IMR-90 (cell line): ENCODE measurements around the gene POU4F1. TPM values are rescaled to one million over a fixed set of nuclear protein-coding genes. Genes with fewer than 3 reads are reported as not detected.

ENCODE experiments used
- ATAC-seq: fragments of 200-7000 bp; cut with Tn5 transposase; 2 replicates; pipeline ENCODE4 v1.9.1; 2020; ENCODE audit warnings: low read depth, mild to moderate bottlenecking, moderate library complexity
- BruUV-seq: library from RNA; stranded (reverse); fragments of 400-500 nt; replicated peaks from 2 replicates; lab custom pipeline; 2021; lab: Mats Ljungman, UMichigan
- CTCF ChIA-PET: fragments of 300-600 bp; formaldehyde crosslinking; extraction: SDS; loops from one replicate; lab custom pipeline; 2021; ENCODE audit warnings: antibody characterized with exemption; lab: Yijun Ruan, JAX
- POLR2A ChIA-PET: fragments of 300-600 bp; sonication (Branson Sonifier 250); formaldehyde crosslinking; loops from one replicate; lab custom pipeline; 2022; ENCODE audit warnings: antibody characterized with exemption; ENCODE audit not compliant: unreplicated experiment; lab: Charles Lee
- DNase-seq: peaks from one replicate; pipeline ENCODE4 v3.0.0; 2013
- H2AFZ ChIP-seq: replicated peaks from 2 replicates; pipeline ENCODE3; 2013; ENCODE audit warnings: low read length, mild to moderate bottlenecking; ENCODE audit not compliant: poor library complexity
- H2AK5ac ChIP-seq: 2 replicates; pipeline ENCODE4 v1.6.1; 2013; ENCODE audit warnings: low read depth, low read length, inconsistent platforms
- H2AK9ac ChIP-seq: replicated peaks from 2 replicates; pipeline ENCODE3; 2013; ENCODE audit warnings: mild to moderate bottlenecking, low read depth, low read length, moderate library complexity; ENCODE audit not compliant: poor library complexity
- H2BK120ac ChIP-seq: 2 replicates; pipeline ENCODE4 v1.6.1; 2013; ENCODE audit warnings: low read depth, low read length, inconsistent platforms
- H2BK15ac ChIP-seq: 3 replicates; pipeline ENCODE4 v1.6.1; 2013; ENCODE audit warnings: low read depth, low read length, inconsistent platforms
- H2BK20ac ChIP-seq: 2 replicates; pipeline ENCODE4 v1.6.1; 2013; ENCODE audit warnings: low read depth, mild to moderate bottlenecking, inconsistent platforms, low read length, moderate library complexity
- H2BK5ac ChIP-seq: 2 replicates; pipeline ENCODE4 v1.6.1; 2013; ENCODE audit warnings: mild to moderate bottlenecking, low read depth, low read length, inconsistent platforms; ENCODE audit not compliant: poor library complexity, severe bottlenecking
- H3K14ac ChIP-seq: replicated peaks from 2 replicates; pipeline ENCODE4 v1.6.1; 2013; ENCODE audit warnings: low read depth, low read length, inconsistent platforms
- H3K18ac ChIP-seq: 2 replicates; pipeline ENCODE4 v1.6.1; 2013; ENCODE audit warnings: low read depth, low read length, control low read depth
- H3K23ac ChIP-seq: 2 replicates; pipeline ENCODE4 v1.6.1; 2013; ENCODE audit warnings: low read depth, low read length, inconsistent platforms
- H3K27ac ChIP-seq: 2 replicates; pipeline ENCODE4 v1.5.1; 2013; ENCODE audit warnings: mild to moderate bottlenecking, control low read depth, low read length; ENCODE audit not compliant: insufficient read depth
- H3K27me3 ChIP-seq: 2 replicates; pipeline ENCODE4 v1.6.1; 2013; ENCODE audit warnings: low read length; ENCODE audit not compliant: control insufficient read depth, insufficient read depth
- H3K36me3 ChIP-seq: 2 replicates; pipeline ENCODE4 v1.6.1; 2013; ENCODE audit warnings: low read length, mixed read lengths; ENCODE audit not compliant: control insufficient read depth, insufficient read depth
- H3K4ac ChIP-seq: 2 replicates; pipeline ENCODE4 v1.6.1; 2013; ENCODE audit warnings: low read depth, low read length, inconsistent platforms
- H3K4me1 ChIP-seq: 2 replicates; pipeline ENCODE4 v1.6.1; 2013; ENCODE audit warnings: low read length, mixed read lengths; ENCODE audit not compliant: control insufficient read depth, insufficient read depth
- H3K4me2 ChIP-seq: 2 replicates; pipeline ENCODE4 v1.6.1; 2013; ENCODE audit warnings: low read depth, mild to moderate bottlenecking, control low read depth, low read length, moderate library complexity
- H3K4me3 ChIP-seq: 2 replicates; pipeline ENCODE4 v1.5.1; 2013; ENCODE audit warnings: low read depth, mild to moderate bottlenecking, control low read depth, low read length, moderate library complexity; ENCODE audit not compliant: insufficient read depth
- H3K56ac ChIP-seq: 2 replicates; pipeline ENCODE4 v1.6.1; 2013; ENCODE audit warnings: low read length, inconsistent platforms; ENCODE audit not compliant: insufficient read depth; ENCODE audit errors: extremely low read depth
- H3K79me1 ChIP-seq, 2 experiments: 2 replicates each; pipeline ENCODE4 v1.6.1; 2013; ENCODE audit warnings: low read length in 2 of 2, inconsistent platforms in 1 of 2, low read depth in 1 of 2
- H3K9ac ChIP-seq: 2 replicates; pipeline ENCODE4 v1.6.1; 2013; ENCODE audit warnings: low read depth, low read length, control low read depth
- H3K9me1 ChIP-seq: 2 replicates; pipeline ENCODE4 v1.6.1; 2013; ENCODE audit warnings: low read length, inconsistent platforms; ENCODE audit not compliant: insufficient read depth
- H3K9me3 ChIP-seq: 2 replicates; pipeline ENCODE4 v1.6.1; 2013; ENCODE audit warnings: low read length; ENCODE audit not compliant: control insufficient read depth, insufficient read depth
- H4K20me1 ChIP-seq: 2 replicates; pipeline ENCODE4 v1.6.1; 2013; ENCODE audit warnings: low read length, inconsistent platforms; ENCODE audit not compliant: insufficient read depth
- H4K5ac ChIP-seq: 2 replicates; pipeline ENCODE4 v1.6.1; 2013; ENCODE audit warnings: mild to moderate bottlenecking, low read depth, low read length, control low read depth
- H4K8ac ChIP-seq, 2 experiments: 2 replicates each; pipeline ENCODE4 v1.6.1; 2013; ENCODE audit warnings: low read depth in 2 of 2, low read length in 2 of 2, control low read depth in 1 of 2, inconsistent platforms in 1 of 2
- H4K91ac ChIP-seq: 2 replicates; pipeline ENCODE4 v1.6.1; 2013; ENCODE audit warnings: low read depth, low read length, inconsistent platforms; ENCODE audit not compliant: insufficient read depth
- BHLHE40 ChIP-seq: fragments of 150-350 bp; IDR thresholded peaks from 2 replicates; pipeline ENCODE4 v1.6.1; 2016; ENCODE audit warnings: mild to moderate bottlenecking, low read depth, low read length
- CEBPB ChIP-seq: IDR thresholded peaks from 2 replicates; pipeline ENCODE4 v1.6.1; 2012; ENCODE audit warnings: low read depth, low read length, improper control_type of control experiment
- CHD1 ChIP-seq: IDR thresholded peaks from 2 replicates; pipeline ENCODE4 v1.6.1; 2012; ENCODE audit warnings: low read depth, low read length, improper control_type of control experiment
- ELK1 ChIP-seq: fragments of 150-350 bp; IDR thresholded peaks from 2 replicates; pipeline ENCODE4 v1.6.1; 2016; ENCODE audit warnings: low read depth, mild to moderate bottlenecking, low read length, moderate library complexity, borderline replicate concordance
- FOS ChIP-seq: fragments of 150-350 bp; IDR thresholded peaks from 2 replicates; pipeline ENCODE4 v1.6.1; 2016; ENCODE audit warnings: low read depth, low read length
- MAZ ChIP-seq: IDR thresholded peaks from 2 replicates; pipeline ENCODE4 v1.6.1; 2012; ENCODE audit warnings: low read depth, mild to moderate bottlenecking, low read length, improper control_type of control experiment, moderate library complexity, borderline replicate concordance
- MXI1 ChIP-seq: IDR thresholded peaks from 2 replicates; pipeline ENCODE4 v1.6.1; 2012; ENCODE audit warnings: low read depth, mild to moderate bottlenecking, low read length, moderate library complexity, borderline replicate concordance
- NFE2L2 ChIP-seq: fragments of 150-350 bp; IDR thresholded peaks from 2 replicates; pipeline ENCODE4 v1.6.1; 2016; ENCODE audit warnings: low read depth, mild to moderate bottlenecking, low read length
- POLR2A ChIP-seq: IDR thresholded peaks from 2 replicates; pipeline ENCODE4 v1.6.1; 2012; ENCODE audit warnings: mild to moderate bottlenecking, low read depth, low read length
- RCOR1 ChIP-seq: IDR thresholded peaks from 2 replicates; pipeline ENCODE4 v1.6.1; 2012; ENCODE audit warnings: mild to moderate bottlenecking, low read length, improper control_type of control experiment; ENCODE audit not compliant: insufficient replicate concordance
- RFX5 ChIP-seq: IDR thresholded peaks from 2 replicates; pipeline ENCODE4 v1.8.0; 2012; ENCODE audit warnings: low read depth, mild to moderate bottlenecking, low read length, moderate library complexity
- USF2 ChIP-seq: fragments of 150-350 bp; IDR thresholded peaks from 2 replicates; pipeline ENCODE4 v1.6.1; 2017; ENCODE audit warnings: mild to moderate bottlenecking, antibody characterized with exemption, low read length, low read depth
- WGBS, 2 experiments: methylation state at CpG; one replicate each; pipeline versions ENCODE4 v1.1.5 to v1.1.7; 2013; ENCODE audit warnings: missing lambda C conversion rate in 2 of 2; ENCODE audit not compliant: insufficient read length in 1 of 2; ENCODE audit errors: extremely low coverage in 2 of 2; 5-methylcytosine and 5-hydroxymethylcytosine counted together
- dilution Hi-C: fragments of 300-500 bp; cut with HindIII; formaldehyde crosslinking; loops from one replicate; pipeline ENCODE4 v1.14.3; 2018; ENCODE audit warnings: low sequenced_read_pairs; ENCODE audit not compliant: unreplicated experiment
- in situ Hi-C: fragments of 300-500 bp; cut with MboI; formaldehyde crosslinking; loops from 3 replicates; pipeline ENCODE4 v1.14.3; 2019; ENCODE audit warnings: low sequenced_read_pairs, inconsistent platforms, mixed read lengths
- intact Hi-C: fragments of 100-400 bp; cut with micrococcal nuclease; formaldehyde crosslinking; loops from 2 replicates; pipeline ENCODE4 v1.10.0; 2022
- polyA plus RNA-seq, 3 experiments: library from polyadenylated mRNA; depleted of rRNA; stranded (reverse); fragments of >200 nt; gene quantifications; 2 replicates each; pipeline ENCODE4 v1.2.3, GENCODE V29; 2012; ENCODE audit warnings: low replicate concordance in 1 of 3
- total RNA-seq: library from RNA; depleted of rRNA; stranded (reverse); fragments of >200 nt; gene quantifications from 2 replicates; pipeline ENCODE4 v1.2.3, GENCODE V29; 2012

POU4F1 gene
- total and polyA plus RNA-seq, 2 of the 4 experiments (the other 2 are of a cell fraction), result 0.02 TPM; not detected in 1

DNA sequence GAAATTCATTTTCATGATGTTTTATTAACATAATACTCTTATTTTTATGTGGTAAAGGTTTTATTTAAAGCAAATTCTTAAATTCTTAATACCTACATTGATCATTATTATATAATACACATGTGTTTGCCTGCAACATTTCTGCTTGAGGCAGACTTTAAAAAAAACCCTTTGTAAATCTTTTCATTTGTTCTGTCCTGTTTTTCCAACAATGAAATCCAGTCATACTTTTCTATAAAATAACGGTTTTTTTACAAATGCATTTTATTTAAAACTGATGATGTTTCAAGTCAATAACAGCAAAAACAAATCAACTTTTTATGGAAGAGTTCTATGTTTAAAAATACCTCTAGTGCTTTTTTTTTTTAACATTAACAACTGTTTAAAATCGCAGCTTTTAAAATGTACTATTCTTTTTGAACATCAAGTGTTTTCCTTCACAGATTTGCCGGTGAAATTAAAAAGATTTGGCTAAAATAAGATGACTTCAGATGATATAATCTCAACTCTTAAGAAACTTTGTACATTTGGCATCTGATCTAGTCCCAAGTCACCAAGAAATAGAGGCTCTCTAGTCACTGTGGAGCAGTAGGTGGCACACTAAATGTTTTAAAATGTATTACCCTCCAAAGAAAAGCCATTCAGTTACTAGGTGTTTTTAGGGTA lies 5.1 kb downstream of the POU4F1 start:
- Histone ChIP-seq H3K14ac (no peak overlapping the region), H3K4me2 (no peak overlapping the region), H2BK120ac (no peak overlapping the region), H2AFZ (no peak overlapping the region), H2BK20ac (no peak overlapping the region), H2BK15ac (no peak overlapping the region), H3K79me1 (no peaks in the 10 kb centered on the region), H2AK9ac (no peak overlapping the region), H3K9me3 (peaks cover 9% of the 10 kb centered on the region; the same call in 1 of the 2 replicates), H4K5ac (no peak overlapping the region), H2BK5ac (no peak overlapping the region), H3K9ac (no peak overlapping the region), H3K36me3 (no peaks in the 10 kb centered on the region), H4K8ac (no peak overlapping the region), H4K20me1 (peaks cover 3% of the 10 kb centered on the region; the same call in 1 of the 2 replicates), H3K27ac (no peak overlapping the region), H3K56ac (no peak overlapping the region), H4K91ac (no peak overlapping the region), H3K23ac (no peak overlapping the region), H3K18ac (no peak overlapping the region), H2AK5ac (no peak overlapping the region), H3K27me3 (peaks cover 88% of the 10 kb centered on the region), H3K4ac (no peak overlapping the region), H3K9me1 (no peaks in the 10 kb centered on the region), H3K4me3 (no peak overlapping the region), H3K4me1 (no peaks in the 10 kb centered on the region; the same call in 1 of the 2 replicates)
- BruUV-seq, result no TSS peak
- no peak for DNase-seq
- no peak for ATAC-seq
- no peak for TF ChIP-seq RCOR1
- TF ChIP-seq CHD1, result no peak
- TF ChIP-seq ELK1, result no peak
- no peak for TF ChIP-seq NFE2L2
- no peak for TF ChIP-seq CEBPB
- TF ChIP-seq BHLHE40, result no peak
- TF ChIP-seq RFX5, result no peak
- TF ChIP-seq USF2, result no peak
- TF ChIP-seq MXI1, result no peak
- TF ChIP-seq FOS, result no peak
- no peak for TF ChIP-seq MAZ
- TF ChIP-seq POLR2A, result no peak
- in situ Hi-C loops (loop anchor here (25.0 kb wide), 1 partner anchor 461 kb away; no protein-coding TSS in a partner anchor), dilution Hi-C loops (no loop called here), intact Hi-C loops (no loop called here)
- WGBS, 2 experiments, result no CpG with 5 or more reads among the region's 3 CpGs
- CTCF ChIA-PET, result no interaction called here
- POLR2A ChIA-PET, result no interaction called here
